ENCODE measurements around the gene NCAPG.

NCAPG gene

GRCh38 chr4:17884063-17884462 lies 73.3 kb downstream of the NCAPG start:
- no peak for DNase-seq

GRCh38 chr4:17884511-17884910 lies 73.7 kb downstream of the NCAPG start:
- DNase-seq: no peak

DNA sequence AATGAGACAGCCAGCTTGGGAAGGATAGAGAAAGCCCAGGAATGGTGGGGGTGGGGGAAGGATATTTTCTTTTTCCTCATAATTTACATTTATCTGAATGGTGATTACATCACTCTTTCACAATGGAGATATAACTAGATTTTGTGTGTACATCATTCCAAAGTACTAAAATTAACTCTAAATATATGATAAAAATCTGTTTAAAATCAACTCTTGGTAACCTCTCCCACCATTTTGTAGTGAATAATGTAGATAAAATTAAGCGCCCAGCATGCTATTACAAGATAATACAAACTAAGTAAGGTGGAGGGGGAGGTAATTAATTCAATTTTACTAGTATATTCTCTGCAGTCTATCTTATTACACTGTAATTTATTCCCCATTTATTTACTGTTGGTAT lies 78.9 kb downstream of the NCAPG start:
- DNase-seq: no peak

DNA sequence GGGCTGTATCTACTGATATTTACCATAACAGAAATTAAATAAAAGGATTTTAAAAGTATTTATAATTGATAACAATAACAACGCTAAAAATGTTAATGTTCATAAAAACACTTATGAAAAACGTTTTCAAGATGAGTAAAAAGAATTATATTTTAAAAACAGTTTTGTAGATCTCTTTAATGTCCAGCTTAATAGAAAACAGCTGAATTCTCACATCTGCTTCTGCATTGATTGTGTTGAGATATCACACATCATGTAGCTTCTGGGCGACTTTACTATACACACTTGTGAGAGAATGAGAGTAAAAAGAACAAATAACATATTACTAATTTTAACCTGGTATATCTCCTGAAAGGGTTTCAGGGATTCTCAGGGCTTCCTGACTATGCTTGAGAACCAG lies 83.6 kb downstream of the NCAPG start:
- no peak for DNase-seq
